H1 (cell line): Measurements from ENCODE around the gene MAP3K14. TPM values are rescaled to one million over a fixed set of nuclear protein-coding genes. Genes with fewer than 3 reads are reported as not detected.

Experiments used
- CTCF ChIA-PET: fragments of 300-600 bp; sonication (Branson Sonifier 250); formaldehyde crosslinking; loops from one replicate; lab custom pipeline; 2021; ENCODE audit not compliant: partially characterized antibody; lab: Charles Lee
- POLR2A ChIA-PET: fragments of 300-600 bp; sonication (Branson Sonifier 250); formaldehyde crosslinking; loops from one replicate; lab custom pipeline; 2021; ENCODE audit warnings: inconsistent platforms; ENCODE audit not compliant: partially characterized antibody; lab: Charles Lee
- DNase-seq, 2 experiments: peaks; one replicate each; pipeline versions ENCODE4 v3.0.0 to v3.0.0-alpha.2; 2010 to 2022; ENCODE audit warnings: low spot score in 2 of 2, low read depth in 1 of 2, mixed read lengths in 1 of 2
- FAIRE-seq: peaks from 2 replicates; lab custom pipeline; 2011; peaks lifted over from hg19 to GRCh38; lab: Jason Lieb, UNC
- H2AFZ ChIP-seq: 2 replicates; pipeline ENCODE4 v1.8.1; 2012; ENCODE audit warnings: low read length, inconsistent platforms
- H2AK5ac ChIP-seq: 2 replicates; pipeline ENCODE4 v1.6.1; 2013; ENCODE audit warnings: low read depth, low read length
- H2BK120ac ChIP-seq: replicated peaks from 2 replicates; pipeline ENCODE3; 2013; ENCODE audit warnings: low read depth, low read length, inconsistent platforms
- H2BK12ac ChIP-seq: 2 replicates; pipeline ENCODE4 v1.6.1; 2013; ENCODE audit warnings: low read depth, low read length
- H2BK15ac ChIP-seq: 2 replicates; pipeline ENCODE4 v1.6.1; 2013; ENCODE audit warnings: low read length
- H2BK20ac ChIP-seq: 2 replicates; pipeline ENCODE4 v1.6.1; 2013; ENCODE audit warnings: low read length
- H2BK5ac ChIP-seq: 2 replicates; pipeline ENCODE4 v1.6.1; 2013; ENCODE audit warnings: low read depth, low read length
- H3K14ac ChIP-seq: 2 replicates; pipeline ENCODE4 v1.6.1; 2013; ENCODE audit warnings: inconsistent platforms; ENCODE audit not compliant: insufficient read length
- H3K18ac ChIP-seq: 2 replicates; pipeline ENCODE4 v1.6.1; 2013; ENCODE audit warnings: low read length; ENCODE audit errors: extremely low read depth
- H3K23ac ChIP-seq: 2 replicates; pipeline ENCODE4 v1.6.1; 2013; ENCODE audit warnings: inconsistent platforms; ENCODE audit not compliant: insufficient read length
- H3K23me2 ChIP-seq: 2 replicates; pipeline ENCODE4 v1.6.1; 2013; ENCODE audit warnings: low read depth, low read length
- H3K27ac ChIP-seq: 2 replicates; pipeline ENCODE4 v1.6.1; 2011; ENCODE audit warnings: low read depth, low read length, inconsistent platforms
- H3K27me3 ChIP-seq, 4 experiments: replicated peaks in 1 of 4; 1 replicate in 1 of 4; 2 replicates in 3 of 4; pipeline versions ENCODE4 v1.6.1 to v1.8.1; 2011 to 2013; ENCODE audit warnings: low read length in 3 of 4, mild to moderate bottlenecking in 3 of 4, inconsistent platforms in 2 of 4, mixed read lengths in 2 of 4, moderate library complexity in 1 of 4; ENCODE audit not compliant: control insufficient read depth in 3 of 4, insufficient read depth in 3 of 4; ENCODE audit errors: extremely low read depth in 1 of 4
- H3K36me3 ChIP-seq, 4 experiments: 2 replicates each; pipeline versions ENCODE4 v1.6.1 to v1.8.1; 2011 to 2013; ENCODE audit warnings: mild to moderate bottlenecking in 4 of 4, low read length in 3 of 4, moderate library complexity in 2 of 4, control low read depth in 1 of 4, inconsistent platforms in 1 of 4; ENCODE audit not compliant: insufficient read depth in 4 of 4, control insufficient read depth in 2 of 4
- H3K4ac ChIP-seq: replicated peaks from 2 replicates; pipeline ENCODE3; 2013; ENCODE audit warnings: low read length, low read depth, mixed read lengths, inconsistent platforms; ENCODE audit not compliant: insufficient read length
- H3K4me1 ChIP-seq, 4 experiments: replicated peaks in 1 of 4; 1 replicate in 1 of 4; 2 replicates in 3 of 4; pipeline versions ENCODE4 v1.6.1 to v1.8.1; 2011 to 2013; ENCODE audit warnings: low read length in 3 of 4, inconsistent platforms in 2 of 4, mixed read lengths in 1 of 4; ENCODE audit not compliant: insufficient read depth in 4 of 4, control insufficient read depth in 3 of 4
- H3K4me2 ChIP-seq, 2 experiments: 2 replicates each; pipeline versions ENCODE4 v1.6.1 to v1.8.1; 2011 to 2013; ENCODE audit warnings: low read depth in 2 of 2, low read length in 2 of 2, control low read depth in 1 of 2, inconsistent platforms in 1 of 2, mild to moderate bottlenecking in 1 of 2; ENCODE audit not compliant: insufficient read depth in 1 of 2
- H3K4me3 ChIP-seq, 4 experiments: fragments of 200-600, 300-600 bp in 1 of 4; sonication (generic), shearing (Covaris generic), sonication (Bioruptor Twin) in 1 of 4; 2 replicates each; pipeline versions ENCODE4 v1.5.1 to v1.8.1; 2011 to 2016; ENCODE audit warnings: low read length in 4 of 4, low read depth in 3 of 4, control low read depth in 2 of 4, inconsistent platforms in 2 of 4, mild to moderate bottlenecking in 2 of 4, mixed read lengths in 1 of 4, moderate library complexity in 1 of 4; ENCODE audit not compliant: insufficient read depth in 2 of 4; ENCODE audit errors: extremely low read depth in 1 of 4
- H3K56ac ChIP-seq: replicated peaks from 2 replicates; pipeline ENCODE3; 2013; ENCODE audit warnings: low read depth, mild to moderate bottlenecking, mixed read lengths, low read length, inconsistent platforms; ENCODE audit not compliant: insufficient read length
- H3K79me1 ChIP-seq: 2 replicates; pipeline ENCODE4 v1.6.1; 2013; ENCODE audit warnings: low read depth, low read length, control low read depth
- H3K79me2 ChIP-seq, 2 experiments: 2 replicates each; pipeline versions ENCODE4 v1.6.1 to v1.8.1; 2012 to 2013; ENCODE audit warnings: low read length in 2 of 2, mild to moderate bottlenecking in 2 of 2, inconsistent platforms in 1 of 2; ENCODE audit not compliant: insufficient read depth in 2 of 2, control insufficient read depth in 1 of 2
- H3K9ac ChIP-seq, 4 experiments: replicated peaks in 1 of 4; 1 replicate in 1 of 4; 2 replicates in 3 of 4; pipeline versions ENCODE4 v1.6.1 to v1.8.1; 2011 to 2013; ENCODE audit warnings: low read depth in 3 of 4, low read length in 3 of 4, control low read depth in 2 of 4, mild to moderate bottlenecking in 2 of 4, moderate library complexity in 2 of 4, inconsistent platforms in 1 of 4; ENCODE audit errors: extremely low read depth in 1 of 4
- H3K9me3 ChIP-seq, 2 experiments: 2 replicates each; pipeline versions ENCODE4 v1.6.1 to v1.8.1; 2012 to 2013; ENCODE audit warnings: mild to moderate bottlenecking in 2 of 2, moderate library complexity in 2 of 2, control low read depth in 1 of 2, inconsistent platforms in 1 of 2, low read depth in 1 of 2, low read length in 1 of 2, mixed read lengths in 1 of 2; ENCODE audit not compliant: insufficient read depth in 2 of 2
- H4K20me1 ChIP-seq, 2 experiments: replicated peaks in 1 of 2; 2 replicates each; pipeline versions ENCODE3 to v1.8.1; 2011 to 2013; ENCODE audit warnings: inconsistent platforms in 2 of 2, low read length in 2 of 2, mild to moderate bottlenecking in 1 of 2; ENCODE audit not compliant: insufficient read depth in 2 of 2, control insufficient read depth in 1 of 2
- H4K5ac ChIP-seq: 2 replicates; pipeline ENCODE4 v1.6.1; 2013; ENCODE audit warnings: low read length, low read depth, mixed read lengths, inconsistent platforms; ENCODE audit not compliant: insufficient read length
- H4K8ac ChIP-seq: 2 replicates; pipeline ENCODE4 v1.8.0; 2013; ENCODE audit warnings: mild to moderate bottlenecking, moderate library complexity, low read length, inconsistent platforms; ENCODE audit not compliant: insufficient read depth; ENCODE audit errors: extremely low read depth
- H4K91ac ChIP-seq: replicated peaks from 2 replicates; pipeline ENCODE3; 2013; ENCODE audit warnings: low read length, mixed read lengths, inconsistent platforms; ENCODE audit not compliant: insufficient read length
- BRCA1 ChIP-seq: IDR thresholded peaks from 2 replicates; pipeline ENCODE4 v1.6.1; 2012; ENCODE audit warnings: low read depth, low read length, improper control_type of control experiment
- CHD2 ChIP-seq: IDR thresholded peaks from 2 replicates; pipeline ENCODE4 v1.6.1; 2012; ENCODE audit warnings: low read length, improper control_type of control experiment
- EP300 ChIP-seq, 2 experiments: IDR thresholded peaks; 1 replicate in 1 of 2; 2 replicates in 1 of 2; pipeline ENCODE4 v1.6.1; 2011 to 2012; ENCODE audit warnings: low read depth in 2 of 2, low read length in 2 of 2, mild to moderate bottlenecking in 2 of 2, borderline replicate concordance in 1 of 2, inconsistent platforms in 1 of 2, moderate library complexity in 1 of 2
- GABPA ChIP-seq: IDR thresholded peaks from 2 replicates; pipeline ENCODE4 v1.6.1; 2011; ENCODE audit warnings: mild to moderate bottlenecking, low read length, moderate library complexity, borderline replicate concordance; ENCODE audit not compliant: insufficient read depth
- KDM1A ChIP-seq: fragments of 200-600, 300-600 bp; sonication (generic); IDR thresholded peaks from 2 replicates; pipeline ENCODE4 v1.7.1; 2016; ENCODE audit warnings: mild to moderate bottlenecking, low read length, borderline replicate concordance
- KDM5A ChIP-seq: fragments of 200-600 bp; IDR thresholded peaks from 2 replicates; pipeline ENCODE4 v1.7.1; 2012; ENCODE audit warnings: mild to moderate bottlenecking, low read length, inconsistent platforms, mixed read lengths
- POLR2A ChIP-seq, 2 experiments: IDR thresholded peaks; 1 replicate in 1 of 2; 2 replicates in 1 of 2; pipeline ENCODE4 v1.6.1; 2011; ENCODE audit warnings: low read depth in 2 of 2, low read length in 2 of 2, mild to moderate bottlenecking in 2 of 2; ENCODE audit errors: control extremely low read depth in 1 of 2
- POLR2AphosphoS5 ChIP-seq: IDR thresholded peaks from 2 replicates; pipeline ENCODE4 v1.6.1; 2011; ENCODE audit warnings: low read depth, low read length
- YY1 ChIP-seq: IDR thresholded peaks from 2 replicates; pipeline ENCODE4 v1.6.1; 2011; ENCODE audit warnings: low read depth, mild to moderate bottlenecking, low read length
- WGBS, 2 experiments: shearing (Covaris generic) in 1 of 2; methylation state at CpG; one replicate each; pipeline versions ENCODE4 v1.1.6 to v1.1.7; 2013 to 2015; ENCODE audit warnings: low lambda C conversion rate in 2 of 2, mixed read lengths in 2 of 2, inconsistent platforms in 1 of 2, low coverage in 1 of 2, missing lambda C conversion rate in 1 of 2; ENCODE audit not compliant: insufficient replicate concordance in 2 of 2, insufficient coverage in 1 of 2, insufficient read length in 1 of 2; ENCODE audit errors: extremely low coverage in 1 of 2, missing lambda C conversion rate in 1 of 2; 5-methylcytosine and 5-hydroxymethylcytosine counted together
- long read RNA-seq, 2 experiments: library from RNA in 1 of 2; library from capped mRNA in 1 of 2; stranded (forward); transcript quantifications; one replicate each; pipeline ENCODE4 v2.0.0, GENCODE V29; 2021; ENCODE audit warnings: inconsistent platforms in 1 of 2
- polyA minus RNA-seq, 3 experiments: library from RNA; depleted of rRNA, polyadenylated mRNA; stranded (reverse); fragments of >200 nt; gene quantifications; 1 replicate in 2 of 3; 2 replicates in 1 of 3; pipeline ENCODE4 v1.2.3, GENCODE V29; 2011
- polyA plus RNA-seq, 7 experiments: library from polyadenylated mRNA; depleted of rRNA in 3 of 7; stranded (reverse) in 5 of 7; unstranded in 2 of 7; fragments of >200 nt in 5 of 7; fragments of 200-250 nt in 2 of 7; gene quantifications; 1 replicate in 5 of 7; 2 replicates in 1 of 7; 4 replicates in 1 of 7; pipeline versions ENCODE4 v1.2.1 to v1.2.3, GENCODE V29; 2011 to 2013; ENCODE audit warnings: missing spikeins in 2 of 7, mixed read lengths in 2 of 7
- total RNA-seq: library from RNA; stranded (reverse); fragmentation: NEBNext Ultra II Directional; extraction: Animal tissue kit (Norgen Biotek cat#: 25700); gene quantifications from 2 replicates; pipeline ENCODE4 v1.2.1, GENCODE V29; 2021

Gene MAP3K14
- total RNA-seq (6.1 and 6.7 TPM in 2 replicates), polyA plus RNA-seq (2011; rRNA removed) (5.2 and 6.4 TPM in 2 replicates), polyA minus RNA-seq (2011; rRNA and poly(A)+ RNA removed) (3.9 and 4.4 TPM in 2 replicates)
- 4.3 TPM for polyA plus RNA-seq (2011; cell fraction: cytosol; rRNA removed)
- 9.5 TPM for polyA plus RNA-seq (2011; cell fraction: nucleus; rRNA removed)
- 5.2 to 7.2 TPM (median 7.0 TPM) in 4 replicates for polyA plus RNA-seq (2012, experiment 1 of 2)
- polyA plus RNA-seq (2012, experiment 2 of 2): 6.0 TPM
- 3.5 TPM for polyA plus RNA-seq (2013, experiment 1 of 2)
- polyA plus RNA-seq (2013, experiment 2 of 2): 3.3 TPM
- 3.0 TPM for polyA minus RNA-seq (2011; cell fraction: cytosol; rRNA and poly(A)+ RNA removed)
- 5.4 TPM for polyA minus RNA-seq (2011; cell fraction: nucleus; rRNA and poly(A)+ RNA removed)
- long read RNA-seq, experiment 1, partial matches to known transcripts: 3 of 10 reads
- long read RNA-seq, experiment 1, other reads (novel, unspliced or antisense): 7 of 10 reads
- long read RNA-seq, experiment 2, partial matches to known transcripts: 1 of 1 reads
- long read RNA-seq, experiment 2, other reads (novel, unspliced or antisense): 0 of 1 reads

- Histone ChIP-seq H3K9me3 (no peaks in the 10 kb centered on the region), H3K27me3 (peaks cover 0 to 2% (median 0%) of the 10 kb centered on the region in 4 experiments; a peak in 3 of 7 replicates), H4K91ac (no peak within 1 kb of the TSS), H2BK5ac (0 out of 2 replicates have a peak within 1 kb of the TSS, but pooled peaks have one; percentile 69), H2BK20ac (no peak within 1 kb of the TSS), H2BK120ac (no peak within 1 kb of the TSS), H3K18ac (peak within 1 kb of the TSS; percentile 39; the same call in 1 of the 2 replicates), H2BK12ac (no peak within 1 kb of the TSS), H3K79me1 (peaks cover 7% of the 10 kb centered on the region; the same call in 1 of the 2 replicates), H3K79me2 (peaks cover 0 to 41% of the 10 kb centered on the region in 2 experiments; a peak in 2 of 4 replicates), H3K56ac (no peak within 1 kb of the TSS), H3K36me3 (no peaks in the 10 kb centered on the region), H3K23me2 (peaks cover 7% of the 10 kb centered on the region; the same call in 1 of the 2 replicates), H4K8ac (peak within 1 kb of the TSS; percentile 58; the same call in 1 of the 2 replicates), H3K14ac (no peak within 1 kb of the TSS), H3K4me2 (peak within 1 kb of the TSS; percentile 84 to 96), H2AK5ac (no peak within 1 kb of the TSS), H4K5ac (no peak within 1 kb of the TSS), H3K4me1 (peaks cover 2 to 7% (median 4%) of the 10 kb centered on the region in 4 experiments), H3K9ac (peak within 1 kb of the TSS; percentile 59 to 82 (median 73)), H3K23ac (no peak within 1 kb of the TSS), H3K27ac (peak within 1 kb of the TSS; percentile 56), H2BK15ac (no peak within 1 kb of the TSS), H3K4ac (peak within 1 kb of the TSS; percentile 12), H2AFZ (peak within 1 kb of the TSS; percentile 78), H4K20me1 (peaks cover 0 to 7% of the 10 kb centered on the region in 2 experiments), H3K4me3 (peak within 1 kb of the TSS; percentile 67 to 84 (median 76))
- WGBS, 2 experiments: 2% methylated on average over 24 of the region's 83 CpGs; no CpG with 5 or more reads in 1 of the 2 experiments
- CTCF ChIA-PET: interaction anchor here (0.6 to 7.4 kb wide), 17 partner anchors 9 to 85 kb away, joined by 3 to 47 read pairs (median 5); no protein-coding TSS in a partner anchor
- peak in 1 of 2 experiments; percentile 80 for DNase-seq
- no peak for FAIRE-seq
- POLR2A ChIA-PET: interaction anchor here (0.6 to 2.7 kb wide), 23 partner anchors 10 to 167 kb away, joined by 3 to 15 read pairs (median 4); partner anchors contain the start of gene HEXIM1
- TF ChIP-seq YY1: no peak
- no peak for TF ChIP-seq EP300 (IDR thresholded peaks at IDR 0.05; ENCODE audit: borderline replicate concordance in 1 of 2, low read depth in 2 of 2, low read length in 2 of 2)
- TF ChIP-seq POLR2A (IDR thresholded peaks at IDR 0.05; ENCODE audit: control extremely low read depth in 1 of 2, low read depth in 2 of 2, low read length in 2 of 2): peak in 1 of 2 experiments; percentile 73; a peak in 2 of 3 replicates
- no peak for TF ChIP-seq KDM5A
- TF ChIP-seq BRCA1: no peak
- no peak for TF ChIP-seq CHD2
- no peak for TF ChIP-seq KDM1A
- no peak for TF ChIP-seq GABPA
- TF ChIP-seq POLR2AphosphoS5: peak; percentile 15
These were observed at the start of gene MAP3K14 for GRCh38 chr17:45316434-45317110. Gene MAP3K14 (minus strand): TSS chr17:45317020. CDS start chr17:45290745, 26,275 bp downstream.
